Measurements from ENCODE around the gene SASH3.

SASH3 gene

GRCh38 chrX:129804806-129805205 lies 25.1 kb downstream of the SASH3 start:
- no peak overlapping the region for H3K4me3 ChIP-seq (ENCODE audit: low read depth in 1 of 2, low read length in 1 of 2)
- H3K4me1 ChIP-seq (ENCODE audit: control insufficient read depth in 1 of 2, insufficient read depth in 1 of 2, low read depth in 1 of 2, low read length in 1 of 2) = peaks cover 17 to 22% of the 10 kb centered on the region in 2 experiments
- no peak for TF ChIP-seq CTCF (IDR thresholded peaks at IDR 0.05)
- no peaks in the 10 kb centered on the region for H3K27me3 ChIP-seq
- H3K27ac ChIP-seq = no peak overlapping the region
- H3K36me3 ChIP-seq = peaks cover 4% of the 10 kb centered on the region
- H3K9me3 ChIP-seq = no peaks in the 10 kb centered on the region

GRCh38 chrX:129808158-129808828 lies 28.5 kb downstream of the SASH3 start:
- no peak for TF ChIP-seq CTCF (IDR thresholded peaks at IDR 0.05)

GRCh38 chrX:129808829-129809796 lies 29.4 kb downstream of the SASH3 start:
- Histone ChIP-seq H3K27me3 (no peaks in the 10 kb centered on the region), H3K4me3 (ENCODE audit: low read depth in 1 of 2, low read length in 1 of 2) (no peak overlapping the region), H3K9me3 (no peaks in the 10 kb centered on the region), H3K4me1 (ENCODE audit: control insufficient read depth in 1 of 2, insufficient read depth in 1 of 2, low read depth in 1 of 2, low read length in 1 of 2) (peaks cover 17 to 25% of the 10 kb centered on the region in 2 experiments), H3K27ac (no peak overlapping the region), H3K36me3 (no peaks in the 10 kb centered on the region)
- TF ChIP-seq CTCF (IDR thresholded peaks at IDR 0.05) = no peak

More at GRCh38 chrX:129808158-129808828, 28.5 kb downstream of the SASH3 start:
- H3K27me3 ChIP-seq = no peaks in the 10 kb centered on the region
- peaks cover 17 to 25% of the 10 kb centered on the region in 2 experiments for H3K4me1 ChIP-seq (ENCODE audit: control insufficient read depth in 1 of 2, insufficient read depth in 1 of 2, low read depth in 1 of 2, low read length in 1 of 2)
- H3K9me3 ChIP-seq = no peaks in the 10 kb centered on the region
- no peak overlapping the region for H3K4me3 ChIP-seq (ENCODE audit: low read depth in 1 of 2, low read length in 1 of 2)
- no peak overlapping the region for H3K27ac ChIP-seq
- H3K36me3 ChIP-seq = no peaks in the 10 kb centered on the region

GRCh38 chrX:129813662-129814368 lies 34.1 kb downstream of the SASH3 start:
- Histone ChIP-seq H3K27me3 (no peaks in the 10 kb centered on the region), H3K4me1 (ENCODE audit: control insufficient read depth in 1 of 2, insufficient read depth in 1 of 2, low read depth in 1 of 2, low read length in 1 of 2) (peaks cover 9 to 13% of the 10 kb centered on the region in 2 experiments), H3K9me3 (no peaks in the 10 kb centered on the region), H3K27ac (no peak overlapping the region), H3K4me3 (ENCODE audit: low read depth in 1 of 2, low read length in 1 of 2) (no peak overlapping the region), H3K36me3 (no peaks in the 10 kb centered on the region)
- no peak for TF ChIP-seq CTCF (IDR thresholded peaks at IDR 0.05)

- Histone ChIP-seq H3K4me1 (ENCODE audit: control insufficient read depth in 1 of 2, insufficient read depth in 1 of 2, low read depth in 1 of 2, low read length in 1 of 2) (peaks cover 3 to 4% of the 10 kb centered on the region in 2 experiments), H3K27me3 (no peaks in the 10 kb centered on the region), H3K27ac (no peak overlapping the region), H3K4me3 (ENCODE audit: low read depth in 1 of 2, low read length in 1 of 2) (no peak overlapping the region), H3K9me3 (no peaks in the 10 kb centered on the region), H3K36me3 (no peaks in the 10 kb centered on the region)
- no peak for TF ChIP-seq CTCF (IDR thresholded peaks at IDR 0.05)
Measured at GRCh38 chrX:129818123-129818522, 38.4 kb downstream of the SASH3 start.

Measured in neutrophil (primary cell).